Renal cortical epithelial cell (primary cell): ENCODE results near the gene QSOX1. TPM values are rescaled to one million over a fixed set of nuclear protein-coding genes. Genes with fewer than 3 reads are reported as not detected.

Experiments used
- DNase-seq: peaks from one replicate; pipeline ENCODE4 v3.0.0-alpha.2; 2011; ENCODE audit warnings: low read depth
- total RNA-seq: library from RNA; depleted of rRNA; stranded (reverse); fragments of >200 nt; gene quantifications from 2 replicates; pipeline ENCODE4 v1.2.3, GENCODE V29; 2014

QSOX1 gene
- total RNA-seq, 1 donor from 2014 or later: 199 TPM

GRCh38 chr1:180250883-180251509, 96.3 kb downstream of the QSOX1 start:
- DNase-seq: no peak

GRCh38 chr1:180251526-180252305, 97.0 kb downstream of the QSOX1 start:
- no peak for DNase-seq

GRCh38 chr1:180252638-180253536, 98.2 kb downstream of the QSOX1 start:
- peak; percentile 55 for DNase-seq

Other genes with a start within 250 kb of the QSOX1 start
- 30.2 and 53.5 TPM in 2 replicates for gene CEP350, start 200.1 kb upstream of the QSOX1 start, total RNA-seq
- 0.05 TPM in 1 of 2 replicates, not detected in the other for gene LHX4, start 75.4 kb downstream of the QSOX1 start, total RNA-seq